Fibroblast of mammary gland (primary cell): Measurements from ENCODE around the gene LPP.

Experiments
- DNase-seq: peaks from one replicate; pipeline ENCODE4 v3.0.0-alpha.2; 2010; ENCODE audit warnings: low read depth
- H3K4me3 ChIP-seq: 2 replicates; pipeline ENCODE4 v1.5.1; 2011; ENCODE audit warnings: low read depth, mild to moderate bottlenecking, low read length, moderate library complexity; ENCODE audit not compliant: control insufficient read depth
- TF ChIP-seq, protein P1 (sequence below): conservative IDR thresholded peaks from 2 replicates; pipeline ENCODE4 v1.5.1; 2011; ENCODE audit warnings: low read depth, low read length, inconsistent platforms; ENCODE audit not compliant: control insufficient read depth, insufficient read depth

LPP gene

DNA sequence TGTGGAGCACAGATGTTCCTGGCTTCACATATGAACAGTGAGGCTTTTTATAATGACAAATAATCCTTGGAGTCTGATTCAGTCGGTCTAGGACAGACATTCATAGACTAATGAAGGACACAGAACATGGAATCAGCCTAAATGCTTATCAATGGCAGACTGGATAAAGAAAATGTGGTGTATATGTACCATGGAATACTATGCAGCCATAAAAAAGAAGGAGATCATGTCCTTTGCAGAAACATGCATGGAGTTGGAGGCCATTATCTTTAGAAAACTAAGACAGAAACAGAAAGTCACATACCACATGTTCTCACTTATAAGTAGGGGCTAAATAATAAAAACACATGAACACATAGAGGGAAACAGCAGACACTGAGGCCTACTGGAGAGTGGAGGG is 19.9 kb upstream of the LPP start:
- no peak for DNase-seq
- no peak overlapping the region for H3K4me3 ChIP-seq
- TF ChIP-seq, protein P1, sequence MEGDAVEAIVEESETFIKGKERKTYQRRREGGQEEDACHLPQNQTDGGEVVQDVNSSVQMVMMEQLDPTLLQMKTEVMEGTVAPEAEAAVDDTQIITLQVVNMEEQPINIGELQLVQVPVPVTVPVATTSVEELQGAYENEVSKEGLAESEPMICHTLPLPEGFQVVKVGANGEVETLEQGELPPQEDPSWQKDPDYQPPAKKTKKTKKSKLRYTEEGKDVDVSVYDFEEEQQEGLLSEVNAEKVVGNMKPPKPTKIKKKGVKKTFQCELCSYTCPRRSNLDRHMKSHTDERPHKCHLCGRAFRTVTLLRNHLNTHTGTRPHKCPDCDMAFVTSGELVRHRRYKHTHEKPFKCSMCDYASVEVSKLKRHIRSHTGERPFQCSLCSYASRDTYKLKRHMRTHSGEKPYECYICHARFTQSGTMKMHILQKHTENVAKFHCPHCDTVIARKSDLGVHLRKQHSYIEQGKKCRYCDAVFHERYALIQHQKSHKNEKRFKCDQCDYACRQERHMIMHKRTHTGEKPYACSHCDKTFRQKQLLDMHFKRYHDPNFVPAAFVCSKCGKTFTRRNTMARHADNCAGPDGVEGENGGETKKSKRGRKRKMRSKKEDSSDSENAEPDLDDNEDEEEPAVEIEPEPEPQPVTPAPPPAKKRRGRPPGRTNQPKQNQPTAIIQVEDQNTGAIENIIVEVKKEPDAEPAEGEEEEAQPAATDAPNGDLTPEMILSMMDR, result no peak

DNA sequence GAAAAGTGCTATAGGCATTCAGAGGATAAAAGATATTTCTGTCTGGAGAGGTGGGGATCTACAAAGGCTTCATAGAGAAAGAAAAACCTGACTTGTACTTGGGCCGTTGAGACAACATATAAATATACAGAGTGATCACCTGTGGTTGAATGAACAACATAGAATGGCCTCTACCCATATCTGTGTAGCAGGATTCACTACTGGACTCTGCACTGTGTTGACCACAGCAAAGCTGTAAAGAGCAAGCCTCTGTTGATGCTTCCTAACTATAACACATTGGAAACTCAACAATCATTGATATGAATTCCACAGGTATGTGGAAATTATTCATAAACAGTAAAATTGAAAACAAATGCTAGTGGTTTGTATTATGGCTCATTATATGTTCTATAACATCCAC is 19.1 kb upstream of the LPP start:
- TF ChIP-seq, protein P1, result no peak
- no peak overlapping the region for H3K4me3 ChIP-seq
- no peak for DNase-seq

DNA sequence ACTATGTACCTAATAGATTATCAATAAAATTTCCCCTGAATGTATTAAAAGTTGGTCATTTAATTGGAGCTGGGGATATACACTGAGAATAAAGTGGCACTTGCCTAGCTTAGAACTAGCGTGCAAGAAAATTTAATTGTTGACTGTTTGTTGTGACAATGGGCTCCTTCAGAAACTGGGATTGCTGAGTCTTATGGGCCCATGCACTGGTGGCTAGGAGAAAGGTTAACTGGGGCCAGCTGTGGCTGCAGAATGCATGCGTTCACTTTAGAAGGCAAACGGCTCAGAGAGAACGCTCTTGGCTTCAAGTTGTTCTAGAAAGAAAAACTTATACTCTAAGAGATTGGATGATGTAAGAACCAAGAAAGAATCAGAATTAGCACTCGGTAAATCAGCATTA is 18.7 kb upstream of the LPP start:
- TF ChIP-seq, protein P1, result no peak
- DNase-seq, result no peak
- H3K4me3 ChIP-seq, result no peak overlapping the region

GRCh38 chr3:188137051-188137450 is 16.9 kb upstream of the LPP start:
- H3K4me3 ChIP-seq, result no peak overlapping the region
- TF ChIP-seq, protein P1, result no peak
- no peak for DNase-seq

DNA sequence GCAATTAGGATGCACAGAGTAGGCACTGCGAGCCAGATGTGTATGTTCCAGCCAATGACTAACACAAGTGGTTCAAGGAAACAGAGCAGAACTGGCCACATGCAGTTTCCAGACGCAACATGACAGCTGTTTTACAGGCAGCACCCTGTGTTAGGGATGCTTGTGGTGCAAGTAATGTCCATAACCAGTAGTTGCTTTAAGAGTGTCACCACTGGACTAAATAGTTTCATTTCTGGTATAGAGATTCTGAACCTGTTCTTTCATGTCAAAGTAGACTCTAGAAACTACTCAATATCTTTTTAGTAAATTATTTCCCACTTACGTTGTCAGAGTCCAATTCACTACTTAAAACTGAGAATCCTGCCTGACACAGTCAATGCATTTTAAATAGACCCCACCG is 14.5 kb upstream of the LPP start:
- TF ChIP-seq, protein P1, result no peak
- DNase-seq, result peak; percentile 44
- no peak overlapping the region for H3K4me3 ChIP-seq

GRCh38 chr3:188146219-188146618 is 7.7 kb upstream of the LPP start:
- H3K4me3 ChIP-seq, result no peak overlapping the region
- no peak for DNase-seq
- TF ChIP-seq, protein P1, result no peak

DNA sequence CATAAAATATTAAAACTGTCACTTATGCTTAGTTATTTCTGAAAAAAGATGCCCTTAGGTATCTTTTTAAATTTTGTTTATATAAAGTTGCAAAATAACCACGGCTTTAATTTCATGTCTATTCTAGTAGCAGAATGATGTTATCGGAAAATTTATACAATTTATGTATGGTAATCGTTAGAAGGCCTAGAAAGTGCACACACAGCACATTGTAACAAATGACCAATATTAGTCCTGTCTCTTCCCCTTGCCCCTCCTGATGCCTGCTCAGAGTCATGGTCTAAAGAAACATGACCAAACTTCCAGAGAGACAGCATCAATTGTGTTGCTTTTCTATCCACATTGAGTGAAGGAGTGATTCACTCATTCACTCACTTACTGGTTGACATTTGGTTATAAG is 6.2 kb upstream of the LPP start:
- TF ChIP-seq, protein P1, result no peak
- DNase-seq, result no peak
- no peak overlapping the region for H3K4me3 ChIP-seq
